ENCODE data around the gene MFAP1. TPM values are rescaled to one million over a fixed set of nuclear protein-coding genes. Genes with fewer than 3 reads are reported as not detected.

The MFAP1 gene
- total RNA-seq, 4 donors from 2014 or later, result 14.5 to 21.6 (median 18.4) TPM

DNA sequence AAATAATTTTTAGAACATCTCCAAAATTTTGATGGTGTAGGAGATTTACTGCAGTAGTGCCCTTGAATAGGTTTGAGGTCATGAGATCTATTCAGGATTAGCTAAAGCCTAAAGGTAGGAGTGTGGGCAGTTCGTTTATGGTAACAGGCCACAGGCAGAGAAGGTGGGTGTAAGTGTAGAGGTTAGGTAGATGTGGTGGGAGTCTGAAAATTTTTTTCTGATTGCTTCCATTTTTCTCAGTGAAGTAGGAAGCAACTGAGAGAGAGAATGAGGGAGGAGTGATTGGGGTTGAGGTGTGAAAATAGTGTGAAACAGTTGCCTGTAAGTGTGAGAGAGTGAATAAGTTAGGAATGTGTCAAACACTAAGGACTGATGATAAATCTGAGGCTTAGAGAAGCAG is 45.5 kb downstream of the MFAP1 start:
- no peak for DNase-seq

DNA sequence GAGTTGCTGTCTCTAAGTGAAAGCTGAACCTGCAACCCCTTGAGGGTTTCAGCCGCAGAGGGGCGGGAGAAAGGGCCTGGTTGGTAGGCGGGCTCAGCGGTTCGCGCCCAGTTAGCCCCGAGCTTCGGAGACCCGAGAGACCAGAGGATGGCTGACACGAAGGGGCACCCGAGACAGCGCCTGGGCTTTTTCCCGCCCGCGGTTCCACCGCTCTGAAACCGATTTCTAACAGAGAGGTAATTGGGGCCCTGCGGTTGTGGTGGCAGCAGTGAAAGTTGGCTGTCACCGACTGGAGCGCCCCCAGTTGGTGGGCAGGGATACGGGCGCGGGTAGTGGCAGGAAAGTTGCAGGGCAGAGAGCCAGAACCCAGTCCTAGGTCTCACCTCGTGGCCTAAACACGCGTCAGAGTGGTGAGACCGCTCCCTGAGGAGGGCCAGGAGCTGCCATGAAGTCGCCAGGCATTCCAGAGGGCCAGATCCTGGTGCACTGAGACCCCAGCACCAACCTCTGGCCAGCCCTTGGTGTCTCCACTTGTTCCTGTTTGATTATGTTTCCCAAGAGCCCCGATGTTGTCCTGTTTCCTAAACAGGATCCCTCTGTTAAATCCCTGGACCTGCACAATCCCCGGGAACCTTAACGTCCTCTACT is 47.1 kb downstream of the MFAP1 start:
- Histone ChIP-seq H3K4me3 (peak overlapping the region; percentile 51 to 86 (median 72)), H3K36me3 (peaks cover 8 to 23% (median 10%) of the 10 kb centered on the region in 3 donors), H3K9me3 (no peaks in the 10 kb centered on the region), H3K4me1 (peaks cover 12 to 31% (median 13%) of the 10 kb centered on the region in 3 donors), H3K27me3 (no peaks in the 10 kb centered on the region), H3K27ac (peak overlapping the region; percentile 92 to 98 (median 96))
- WGBS, 2 donors, result 0 to 6% methylated on average over 8 to 21 of the region's 31 CpGs
- intact Hi-C loops (cut with DNase I), result no loop called here
- DNase-seq, result no peak
- peak in 1 of 4 donors; percentile 32 for TF ChIP-seq POLR2A (IDR thresholded peaks at IDR 0.05)
- TF ChIP-seq, protein P1, sequence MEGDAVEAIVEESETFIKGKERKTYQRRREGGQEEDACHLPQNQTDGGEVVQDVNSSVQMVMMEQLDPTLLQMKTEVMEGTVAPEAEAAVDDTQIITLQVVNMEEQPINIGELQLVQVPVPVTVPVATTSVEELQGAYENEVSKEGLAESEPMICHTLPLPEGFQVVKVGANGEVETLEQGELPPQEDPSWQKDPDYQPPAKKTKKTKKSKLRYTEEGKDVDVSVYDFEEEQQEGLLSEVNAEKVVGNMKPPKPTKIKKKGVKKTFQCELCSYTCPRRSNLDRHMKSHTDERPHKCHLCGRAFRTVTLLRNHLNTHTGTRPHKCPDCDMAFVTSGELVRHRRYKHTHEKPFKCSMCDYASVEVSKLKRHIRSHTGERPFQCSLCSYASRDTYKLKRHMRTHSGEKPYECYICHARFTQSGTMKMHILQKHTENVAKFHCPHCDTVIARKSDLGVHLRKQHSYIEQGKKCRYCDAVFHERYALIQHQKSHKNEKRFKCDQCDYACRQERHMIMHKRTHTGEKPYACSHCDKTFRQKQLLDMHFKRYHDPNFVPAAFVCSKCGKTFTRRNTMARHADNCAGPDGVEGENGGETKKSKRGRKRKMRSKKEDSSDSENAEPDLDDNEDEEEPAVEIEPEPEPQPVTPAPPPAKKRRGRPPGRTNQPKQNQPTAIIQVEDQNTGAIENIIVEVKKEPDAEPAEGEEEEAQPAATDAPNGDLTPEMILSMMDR (IDR thresholded peaks at IDR 0.05), result peak; percentile 72 to 89 (median 82)

More for the DNA sequence above, 45.5 kb downstream of the MFAP1 start:
- 74 to 80% methylated on average over 1 of the region's 1 CpG for WGBS, 2 donors
- H3K27me3 ChIP-seq, result no peaks in the 10 kb centered on the region
- no peaks in the 10 kb centered on the region for H3K9me3 ChIP-seq
- no peak overlapping the region for H3K27ac ChIP-seq
- H3K4me1 ChIP-seq, result peaks cover 12 to 30% (median 13%) of the 10 kb centered on the region in 3 donors
- peaks cover 0 to 6% (median 0%) of the 10 kb centered on the region in 3 donors for H3K36me3 ChIP-seq
- TF ChIP-seq, protein P1 (IDR thresholded peaks at IDR 0.05), result no peak
- TF ChIP-seq POLR2A (IDR thresholded peaks at IDR 0.05), result no peak
- intact Hi-C loops (cut with DNase I), result no loop called here
- no peak overlapping the region for H3K4me3 ChIP-seq

DNA sequence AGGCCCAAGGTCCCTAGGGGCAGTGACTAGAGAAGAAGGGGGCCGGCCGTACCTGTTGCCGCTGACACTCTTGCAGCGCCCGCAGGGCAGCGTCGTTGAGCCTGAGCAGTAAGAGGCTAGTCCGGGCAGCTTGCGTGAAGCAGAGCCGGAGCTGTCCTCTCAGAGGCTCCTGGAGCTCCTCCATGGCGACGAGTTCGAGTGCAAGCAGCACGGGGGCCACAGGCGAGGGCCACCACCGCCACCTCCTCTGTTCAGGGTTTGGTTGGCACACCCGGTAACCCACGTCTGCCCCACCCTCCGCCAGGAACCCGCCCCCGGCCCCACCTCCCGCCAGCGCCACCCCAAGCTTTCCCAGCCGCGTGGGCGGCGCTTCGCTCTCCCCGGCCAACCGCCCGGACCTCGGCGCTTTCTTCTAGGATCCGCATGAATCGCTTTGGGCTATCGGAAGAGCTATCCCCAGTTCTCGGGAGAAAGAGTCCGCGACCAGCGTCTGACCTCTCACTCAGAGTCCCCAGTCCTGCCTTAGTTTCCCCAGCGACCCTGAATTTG is 47.7 kb downstream of the MFAP1 start, which contains the start of gene ELL3:
ELL3 (minus strand) TSS at position 249 of the 549 bp plus-strand sequence; CDS start at position 184, 65 bp downstream.
- intact Hi-C loops (cut with DNase I), result no loop called here
- TF ChIP-seq, protein P1 (IDR thresholded peaks at IDR 0.05), result no peak
- TF ChIP-seq POLR2A (IDR thresholded peaks at IDR 0.05), result peak in 2 of 4 donors; percentile 51 to 81
- Histone ChIP-seq H3K27me3 (no peaks in the 10 kb centered on the region), H3K4me3 (peak within 1 kb of the TSS; percentile 51 to 86 (median 72)), H3K9me3 (no peaks in the 10 kb centered on the region), H3K36me3 (peaks cover 8 to 29% (median 10%) of the 10 kb centered on the region in 3 donors), H3K27ac (peak within 1 kb of the TSS; percentile 92 to 98 (median 96)), H3K4me1 (peaks cover 12 to 37% (median 17%) of the 10 kb centered on the region in 3 donors)
- WGBS, 2 donors, result no CpG with 5 or more reads among the region's 41 CpGs
- no peak for DNase-seq

DNA sequence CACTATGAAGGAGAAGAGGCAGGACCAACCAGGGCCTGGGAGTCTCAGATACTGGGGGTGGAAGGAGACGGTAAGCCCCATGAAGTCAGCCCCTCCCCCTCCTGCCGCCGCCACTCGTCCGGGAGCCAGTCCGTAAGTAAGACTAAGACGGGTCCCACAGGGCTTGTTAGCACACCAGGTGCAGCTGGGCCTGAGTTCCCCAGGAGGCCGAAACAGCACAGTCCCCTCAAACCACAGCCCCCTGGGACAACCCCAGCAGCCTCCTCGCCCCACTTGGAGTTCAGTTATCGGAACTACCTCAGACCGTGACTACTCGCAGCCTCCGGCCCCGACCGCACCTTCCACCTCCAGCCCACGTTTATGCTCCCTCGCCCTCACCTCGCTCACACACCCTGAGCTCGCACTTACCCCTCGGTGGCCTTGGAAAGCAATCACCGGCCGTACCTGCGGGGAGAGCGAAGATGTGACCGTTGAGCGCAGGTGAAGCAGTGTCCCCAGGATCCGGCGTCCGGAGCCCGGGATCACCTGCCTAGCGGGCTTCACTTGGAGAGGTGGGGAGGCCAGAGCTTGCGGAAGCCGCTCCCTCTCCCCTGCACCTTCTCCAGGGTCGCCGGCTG is 48.3 kb downstream of the MFAP1 start:
- Histone ChIP-seq H3K4me3 (peak overlapping the region; percentile 51 to 86 (median 72)), H3K36me3 (peaks cover 8 to 34% (median 10%) of the 10 kb centered on the region in 3 donors), H3K9me3 (no peaks in the 10 kb centered on the region), H3K4me1 (peaks cover 12 to 42% (median 20%) of the 10 kb centered on the region in 3 donors), H3K27ac (peak overlapping the region; percentile 92 to 98 (median 96)), H3K27me3 (no peaks in the 10 kb centered on the region)
- DNase-seq, result peak; percentile 19
- TF ChIP-seq, protein P1 (IDR thresholded peaks at IDR 0.05), result no peak
- TF ChIP-seq POLR2A (IDR thresholded peaks at IDR 0.05), result no peak
- intact Hi-C loops (cut with DNase I), result no loop called here
- WGBS, 2 donors, result 16 to 32% methylated on average over 12 to 13 of the region's 35 CpGs

All from esophagus squamous epithelium (tissue), 5 donors.